Bronchial epithelial cell (primary cell): ENCODE data around the gene ARHGDIA. TPM values are rescaled to one million over a fixed set of nuclear protein-coding genes. Genes with fewer than 3 reads are reported as not detected.

ENCODE experiments used
- DNase-seq: peaks from one replicate; pipeline ENCODE4 v3.0.0-alpha.2; 2010; ENCODE audit warnings: low read depth
- FAIRE-seq: peaks from 2 replicates; lab custom pipeline; 2011; peaks lifted over from hg19 to GRCh38; lab: Jason Lieb, UNC
- H3K27me3 ChIP-seq: 2 replicates; pipeline ENCODE4 v1.5.1; 2011; ENCODE audit warnings: low read length; ENCODE audit not compliant: control insufficient read depth, insufficient read depth
- H3K36me3 ChIP-seq: 2 replicates; pipeline ENCODE4 v1.5.1; 2011; ENCODE audit warnings: low read length; ENCODE audit not compliant: control insufficient read depth, insufficient read depth
- H3K4me3 ChIP-seq: 2 replicates; pipeline ENCODE4 v1.5.1; 2011; ENCODE audit warnings: mild to moderate bottlenecking, low read depth, low read length, control low read depth
- total RNA-seq: library from RNA; depleted of rRNA; stranded (reverse); fragments of >200 nt; gene quantifications from 2 replicates; pipeline ENCODE4 v1.2.1, GENCODE V29; 2014
- TF ChIP-seq, protein P1 (sequence below): IDR thresholded peaks from 2 replicates; pipeline ENCODE4 v1.5.1; 2011; ENCODE audit warnings: mild to moderate bottlenecking, moderate library complexity, low read length, control low read depth, inconsistent platforms; ENCODE audit not compliant: insufficient read depth, severe bottlenecking

ARHGDIA gene
- total RNA-seq, 1 donor from 2014 or later: 57.4 TPM

GRCh38 chr17:81867991-81868673, 3.0 kb downstream of the ARHGDIA start:
- DNase-seq: no peak

GRCh38 chr17:81867170-81867990, 3.8 kb downstream of the ARHGDIA start:
- peaks cover 34% of the 10 kb centered on the region for H3K36me3 ChIP-seq
- TF ChIP-seq, protein P1, sequence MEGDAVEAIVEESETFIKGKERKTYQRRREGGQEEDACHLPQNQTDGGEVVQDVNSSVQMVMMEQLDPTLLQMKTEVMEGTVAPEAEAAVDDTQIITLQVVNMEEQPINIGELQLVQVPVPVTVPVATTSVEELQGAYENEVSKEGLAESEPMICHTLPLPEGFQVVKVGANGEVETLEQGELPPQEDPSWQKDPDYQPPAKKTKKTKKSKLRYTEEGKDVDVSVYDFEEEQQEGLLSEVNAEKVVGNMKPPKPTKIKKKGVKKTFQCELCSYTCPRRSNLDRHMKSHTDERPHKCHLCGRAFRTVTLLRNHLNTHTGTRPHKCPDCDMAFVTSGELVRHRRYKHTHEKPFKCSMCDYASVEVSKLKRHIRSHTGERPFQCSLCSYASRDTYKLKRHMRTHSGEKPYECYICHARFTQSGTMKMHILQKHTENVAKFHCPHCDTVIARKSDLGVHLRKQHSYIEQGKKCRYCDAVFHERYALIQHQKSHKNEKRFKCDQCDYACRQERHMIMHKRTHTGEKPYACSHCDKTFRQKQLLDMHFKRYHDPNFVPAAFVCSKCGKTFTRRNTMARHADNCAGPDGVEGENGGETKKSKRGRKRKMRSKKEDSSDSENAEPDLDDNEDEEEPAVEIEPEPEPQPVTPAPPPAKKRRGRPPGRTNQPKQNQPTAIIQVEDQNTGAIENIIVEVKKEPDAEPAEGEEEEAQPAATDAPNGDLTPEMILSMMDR: no peak
- no peaks in the 10 kb centered on the region for H3K27me3 ChIP-seq

More at GRCh38 chr17:81867991-81868673, 3.0 kb downstream of the ARHGDIA start:
- H3K27me3 ChIP-seq: no peaks in the 10 kb centered on the region
- H3K4me3 ChIP-seq: no peak overlapping the region
- H3K36me3 ChIP-seq: peaks cover 33% of the 10 kb centered on the region
- TF ChIP-seq, protein P1: no peak
- FAIRE-seq: no peak

GRCh38 chr17:81866440-81867169, 4.5 kb downstream of the ARHGDIA start:
- Histone ChIP-seq H3K4me3 (no peak overlapping the region), H3K36me3 (peaks cover 34% of the 10 kb centered on the region), H3K27me3 (no peaks in the 10 kb centered on the region)
- TF ChIP-seq, protein P1: no peak
- no peak for FAIRE-seq
- DNase-seq: no peak

More at GRCh38 chr17:81867170-81867990, 3.8 kb downstream of the ARHGDIA start:
- FAIRE-seq: no peak
- DNase-seq: no peak
- no peak overlapping the region for H3K4me3 ChIP-seq

GRCh38 chr17:81865733-81866439, 5.3 kb downstream of the ARHGDIA start:
- no peaks in the 10 kb centered on the region for H3K27me3 ChIP-seq
- FAIRE-seq: no peak
- TF ChIP-seq, protein P1: no peak
- DNase-seq: no peak
- peaks cover 34% of the 10 kb centered on the region for H3K36me3 ChIP-seq
- H3K4me3 ChIP-seq: no peak overlapping the region

GRCh38 chr17:81865358-81865732, 5.8 kb downstream of the ARHGDIA start:
- H3K4me3 ChIP-seq: no peak overlapping the region
- FAIRE-seq (no peak), DNase-seq (no peak)
- H3K36me3 ChIP-seq: peaks cover 34% of the 10 kb centered on the region
- H3K27me3 ChIP-seq: no peaks in the 10 kb centered on the region
- TF ChIP-seq, protein P1: no peak
